ENCODE results near the gene CERS5. TPM values are rescaled to one million over a fixed set of nuclear protein-coding genes. Genes with fewer than 3 reads are reported as not detected.

CERS5 gene
- total and polyA plus RNA-seq, 5 experiments from 2014 or later = 31.0 to 55.7 (median 45.0) TPM

GRCh38 chr12:50083301-50083700, 83.9 kb downstream of the CERS5 start:
- peak overlapping the region; percentile 54 to 85 (median 74) for H3K4me3 Mint-ChIP-seq
- ATAC-seq (no peak), DNase-seq (no peak)
- H3K4me1 Mint-ChIP-seq = peaks cover 16 to 36% (median 32%) of the 10 kb centered on the region in 4 donors
- POLR2A ChIA-PET = interaction anchor here (2.6 to 4.0 kb wide), 2 partner anchors 29 to 85 kb away, joined by 24 to 61 read pairs; partner anchors contain the start of genes CERS5 and COX14
- peaks cover 0 to 20% (median 0%) of the 10 kb centered on the region in 3 donors for H3K36me3 Mint-ChIP-seq
- no peaks in the 10 kb centered on the region for H3K27me3 Mint-ChIP-seq
- no peaks in the 10 kb centered on the region for H3K9me3 Mint-ChIP-seq
- peak overlapping the region; percentile 50 to 96 (median 85) for H3K27ac Mint-ChIP-seq

GRCh38 chr12:50082644-50083043, 84.5 kb downstream of the CERS5 start:
- H3K9me3 Mint-ChIP-seq = no peaks in the 10 kb centered on the region
- no peaks in the 10 kb centered on the region for H3K27me3 Mint-ChIP-seq
- peak overlapping the region in 7 of 10 donors; percentile 6 to 74 (median 62) for H3K27ac Mint-ChIP-seq
- POLR2A ChIA-PET = interaction anchor here (0.7 to 4.0 kb wide), 2 partner anchors 8 to 29 kb away, joined by 4 to 61 read pairs; partner anchors contain the start of gene COX14
- ATAC-seq = no peak
- peaks cover 0 to 14% (median 0%) of the 10 kb centered on the region in 3 donors for H3K36me3 Mint-ChIP-seq
- DNase-seq = no peak
- H3K4me1 Mint-ChIP-seq = peaks cover 12 to 30% (median 26%) of the 10 kb centered on the region in 4 donors
- peak overlapping the region in 3 of 10 donors; percentile 14 to 67 (median 32) for H3K4me3 Mint-ChIP-seq

- Mint-ChIP-seq H3K27ac (peak overlapping the region in 2 of 10 donors; percentile 20 to 65), H3K27me3 (no peaks in the 10 kb centered on the region), H3K4me1 (peaks cover 9 to 20% (median 15%) of the 10 kb centered on the region in 4 donors), H3K9me3 (no peaks in the 10 kb centered on the region), H3K4me3 (no peak overlapping the region), H3K36me3 (no peaks in the 10 kb centered on the region)
- POLR2A ChIA-PET = interaction anchor here (0.6 to 4.0 kb wide), 3 partner anchors 27 to 128 kb away, joined by 3 to 61 read pairs (median 3); partner anchors contain the start of gene COX14
- ATAC-seq (no peak), DNase-seq (no peak)
These were observed 85.9 kb downstream of the CERS5 start for GRCh38 chr12:50081096-50081808.

- H3K27ac Mint-ChIP-seq = no peak overlapping the region
- no peaks in the 10 kb centered on the region for H3K9me3 Mint-ChIP-seq
- H3K4me3 Mint-ChIP-seq = no peak overlapping the region
- ATAC-seq (no peak), DNase-seq (no peak)
- POLR2A ChIA-PET = no interaction called here
- no peaks in the 10 kb centered on the region for H3K27me3 Mint-ChIP-seq
- no peaks in the 10 kb centered on the region for H3K36me3 Mint-ChIP-seq
- peaks cover 8 to 15% (median 10%) of the 10 kb centered on the region in 4 donors for H3K4me1 Mint-ChIP-seq
These were observed 87.4 kb downstream of the CERS5 start for GRCh38 chr12:50079771-50080170.

Other genes starting within 250 kb of the CERS5 start
- not detected for gene AQP2, start 216.6 kb downstream of the CERS5 start, total RNA-seq
- not detected for gene AQP2, start 216.6 kb downstream of the CERS5 start, polyA plus RNA-seq
- gene AQP5, start 205.5 kb downstream of the CERS5 start, total RNA-seq = not detected
- not detected for gene AQP5, start 205.5 kb downstream of the CERS5 start, polyA plus RNA-seq
- not detected for gene AQP6, start 194.4 kb downstream of the CERS5 start, total RNA-seq
- not detected for gene AQP6, start 194.4 kb downstream of the CERS5 start, polyA plus RNA-seq
- 10 to 100 TPM; 11.0 to 12.8 TPM for gene RACGAP1, start 141.9 kb downstream of the CERS5 start, total RNA-seq
- gene RACGAP1, start 141.9 kb downstream of the CERS5 start, polyA plus RNA-seq = 10 to 100 TPM in 1 of 3 donors, 1 to 10 TPM in 2; 8.4 to 11.5 (median 8.6) TPM
- gene ASIC1, start 109.8 kb downstream of the CERS5 start, total RNA-seq = 10 to 100 TPM; 11.7 to 12.2 TPM
- gene ASIC1, start 109.8 kb downstream of the CERS5 start, polyA plus RNA-seq = 1 to 10 TPM in 2 of 3 donors, under 1 TPM in 1; 0.97 to 1.3 (median 1.0) TPM
- 10 to 100 TPM; 63.1 to 71.8 TPM for gene SMARCD1, start 82.0 kb downstream of the CERS5 start, total RNA-seq
- gene SMARCD1, start 82.0 kb downstream of the CERS5 start, polyA plus RNA-seq = 10 to 100 TPM in 2 of 3 donors, 1 to 10 TPM in 1; 9.7 to 16.8 (median 16.0) TPM
- 1 to 10 TPM; 1.1 to 1.5 TPM for gene GPD1, start 63.4 kb downstream of the CERS5 start, total RNA-seq
- gene GPD1, start 63.4 kb downstream of the CERS5 start, polyA plus RNA-seq = not detected
- 10 to 100 TPM; 43.4 to 47.1 TPM for gene COX14, start 55.1 kb downstream of the CERS5 start, total RNA-seq
- gene COX14, start 55.1 kb downstream of the CERS5 start, polyA plus RNA-seq = 100 to 1,000 TPM; 266 to 317 (median 298) TPM
- gene LIMA1, start 116.2 kb upstream of the CERS5 start, total RNA-seq = 10 to 100 TPM; 11.8 to 12.5 TPM
- 10 to 100 TPM in 1 of 3 donors, 1 to 10 TPM in 2; 9.0 to 11.0 (median 9.6) TPM for gene LIMA1, start 116.2 kb upstream of the CERS5 start, polyA plus RNA-seq
- not detected for gene FAM186A, start 229.2 kb upstream of the CERS5 start, total RNA-seq
- under 1 TPM in 2 of 3 donors, not detected in 1; 0.06 to 0.07 TPM for gene FAM186A, start 229.2 kb upstream of the CERS5 start, polyA plus RNA-seq
- gene LARP4, start 233.5 kb upstream of the CERS5 start, total RNA-seq = 10 to 100 TPM; 42.2 to 44.1 TPM
- gene LARP4, start 233.5 kb upstream of the CERS5 start, polyA plus RNA-seq = 10 to 100 TPM; 14.9 to 16.7 (median 15.9) TPM